ENCODE results near the gene DEFB119.
"Not testable (repeated sequence)": the region's sequence is repeated elsewhere in the genome, so short reads cannot be mapped to it uniquely, and the experiment has no call there.

DEFB119 gene, protein sequence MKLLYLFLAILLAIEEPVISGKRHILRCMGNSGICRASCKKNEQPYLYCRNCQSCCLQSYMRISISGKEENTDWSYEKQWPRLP

GRCh38 chr20:31390490-31390889, at the start of gene DEFB119:
DEFB119 (minus strand) TSS chr20:31390590; CDS start chr20:31390483, 107 bp downstream.
- no peak for DNase-seq
- in situ Hi-C loops (cut with MboI; ENCODE audit: low pct_unique_long_range_greater_than_20kb, low sequenced_read_pairs) = no loop called here

DNA sequence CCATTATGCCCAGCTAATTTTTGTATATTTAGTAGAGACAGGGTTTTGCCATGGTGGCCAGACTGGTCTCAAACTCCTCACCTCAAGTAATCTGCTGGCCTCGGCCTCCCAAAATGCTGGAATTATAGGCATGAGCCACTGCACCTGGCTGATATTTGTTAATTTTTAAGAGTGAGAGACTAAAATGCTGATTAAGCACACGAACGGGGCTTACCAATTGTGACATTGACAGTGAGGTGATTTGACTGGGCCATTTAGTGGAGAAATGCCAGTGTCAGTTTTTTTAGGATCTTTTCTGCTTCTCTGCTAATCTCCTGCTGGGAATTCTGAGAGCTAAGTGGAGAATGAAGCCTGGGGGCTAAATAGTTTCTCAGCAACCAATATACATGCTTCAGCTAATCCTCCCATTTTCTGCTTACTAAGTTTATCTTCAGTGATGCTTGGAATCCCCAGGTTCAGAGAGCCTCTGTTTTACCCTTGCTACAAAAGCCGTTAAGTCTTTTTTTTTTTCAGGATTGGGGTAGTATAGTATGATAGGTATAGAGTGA, 40.3 kb upstream of the DEFB119 start:
- no peak for DNase-seq
- in situ Hi-C loops (cut with MboI; ENCODE audit: low pct_unique_long_range_greater_than_20kb, low sequenced_read_pairs) = no loop called here

DNA sequence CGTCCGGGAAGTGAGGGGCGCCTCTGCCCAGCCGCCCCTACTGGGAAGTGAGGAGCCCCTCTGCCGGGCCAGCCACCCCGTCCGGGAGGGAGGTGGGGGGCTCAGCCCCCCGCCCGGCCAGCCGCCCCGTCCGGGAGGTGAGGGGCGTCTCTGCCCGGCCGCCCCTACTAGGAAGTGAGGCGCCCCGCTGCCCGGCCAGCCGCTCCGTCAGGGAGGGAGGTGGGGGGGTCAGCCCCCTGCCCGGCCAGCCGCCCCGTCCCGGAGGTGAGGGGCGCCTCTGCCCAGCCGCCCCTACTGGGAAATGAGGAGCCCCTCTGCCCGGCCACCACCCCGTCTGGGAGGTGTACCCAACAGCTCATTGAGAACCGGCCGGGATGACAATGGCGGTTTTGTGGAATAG, 37.2 kb upstream of the DEFB119 start:
- DNase-seq; in situ Hi-C loops (cut with MboI; ENCODE audit: low pct_unique_long_range_greater_than_20kb, low sequenced_read_pairs): not testable (repeated sequence)

DNA sequence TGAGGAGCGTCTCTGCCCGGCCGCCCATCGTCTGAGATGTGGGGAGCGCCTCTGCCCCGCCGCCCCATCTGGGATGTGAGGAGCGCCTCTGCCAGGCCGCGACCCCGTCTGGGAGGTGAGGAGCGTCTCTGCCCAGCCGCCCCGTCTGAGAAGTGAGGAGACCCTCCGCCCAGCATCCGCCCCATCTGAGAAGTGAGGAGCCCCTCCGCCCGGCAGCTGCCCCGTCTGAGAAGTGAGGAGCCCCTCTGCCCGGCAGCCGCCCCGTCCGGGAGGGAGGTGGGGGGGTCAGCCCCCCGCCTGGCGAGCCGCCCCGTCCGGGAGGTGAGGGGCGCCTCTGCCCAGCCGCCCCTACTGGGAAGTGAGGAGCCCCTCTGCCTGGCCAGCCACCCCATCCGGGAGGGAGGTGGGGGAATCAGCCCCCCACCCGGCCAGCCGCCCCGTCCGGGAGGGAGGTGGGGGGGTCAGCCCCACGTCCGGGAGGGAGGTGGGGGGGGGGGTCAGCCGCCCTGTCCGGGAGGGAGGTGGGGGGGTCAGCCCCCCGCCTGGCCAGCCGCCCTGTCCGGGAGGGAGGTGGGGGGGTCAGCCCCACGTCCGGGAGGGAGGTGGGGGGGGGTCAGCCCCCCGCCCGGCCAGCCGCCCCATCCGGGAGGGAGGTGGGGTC, 36.6 kb upstream of the DEFB119 start:
- DNase-seq; in situ Hi-C loops (cut with MboI; ENCODE audit: low pct_unique_long_range_greater_than_20kb, low sequenced_read_pairs): not testable (repeated sequence)

GRCh38 chr20:31425797-31426196, 35.4 kb upstream of the DEFB119 start:
- in situ Hi-C loops (cut with MboI; ENCODE audit: low pct_unique_long_range_greater_than_20kb, low sequenced_read_pairs) = no loop called here
- no peak for DNase-seq

DNA sequence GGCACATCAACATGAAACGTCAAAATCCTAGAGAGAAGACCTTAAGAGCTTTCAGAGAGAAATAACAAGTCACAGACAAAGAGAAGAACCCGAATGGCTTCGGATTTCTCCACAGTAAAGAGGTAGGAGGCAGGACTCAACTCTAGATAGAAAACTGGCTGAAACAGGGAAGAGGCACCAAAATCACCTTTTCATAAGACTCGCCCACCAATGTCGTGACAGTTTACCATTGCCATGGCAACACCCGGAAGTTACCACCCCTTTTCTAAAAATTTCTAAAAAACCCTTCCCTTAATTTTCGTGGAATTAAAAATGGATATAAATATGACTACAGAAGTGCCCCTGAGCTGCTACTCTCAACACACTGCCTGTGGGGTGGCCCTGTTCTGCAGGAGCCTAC, 27.9 kb upstream of the DEFB119 start:
- in situ Hi-C loops (cut with MboI; ENCODE audit: low pct_unique_long_range_greater_than_20kb, low sequenced_read_pairs) = no loop called here
- no peak for DNase-seq

DNA sequence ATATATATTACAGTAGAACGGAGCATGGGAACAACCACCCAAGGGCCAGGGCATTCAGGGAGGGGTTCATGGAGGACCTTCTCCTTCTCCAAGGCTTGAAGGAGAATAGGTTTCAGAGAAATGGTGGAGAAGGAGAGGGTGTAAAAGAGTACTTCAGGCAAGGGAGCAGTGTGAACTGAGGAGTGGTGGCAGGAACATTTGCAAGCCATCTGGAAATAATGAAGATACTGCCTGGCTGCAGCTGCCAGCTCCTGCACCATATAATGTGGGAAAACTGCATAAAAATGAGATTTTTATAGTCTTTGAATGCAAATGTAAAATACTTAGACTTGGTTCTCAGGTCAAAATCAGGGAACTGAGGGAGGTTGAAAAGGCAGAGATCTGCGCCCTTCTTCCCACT, 25.3 kb upstream of the DEFB119 start:
- in situ Hi-C loops (cut with MboI; ENCODE audit: low pct_unique_long_range_greater_than_20kb, low sequenced_read_pairs) = no loop called here
- DNase-seq = no peak

- DNase-seq = no peak
- in situ Hi-C loops (cut with MboI; ENCODE audit: low pct_unique_long_range_greater_than_20kb, low sequenced_read_pairs) = no loop called here
These were observed 24.0 kb upstream of the DEFB119 start for GRCh38 chr20:31414381-31414780.

GRCh38 chr20:31410011-31410410, 19.6 kb upstream of the DEFB119 start:
- DNase-seq = no peak
- in situ Hi-C loops (cut with MboI; ENCODE audit: low pct_unique_long_range_greater_than_20kb, low sequenced_read_pairs) = no loop called here

DNA sequence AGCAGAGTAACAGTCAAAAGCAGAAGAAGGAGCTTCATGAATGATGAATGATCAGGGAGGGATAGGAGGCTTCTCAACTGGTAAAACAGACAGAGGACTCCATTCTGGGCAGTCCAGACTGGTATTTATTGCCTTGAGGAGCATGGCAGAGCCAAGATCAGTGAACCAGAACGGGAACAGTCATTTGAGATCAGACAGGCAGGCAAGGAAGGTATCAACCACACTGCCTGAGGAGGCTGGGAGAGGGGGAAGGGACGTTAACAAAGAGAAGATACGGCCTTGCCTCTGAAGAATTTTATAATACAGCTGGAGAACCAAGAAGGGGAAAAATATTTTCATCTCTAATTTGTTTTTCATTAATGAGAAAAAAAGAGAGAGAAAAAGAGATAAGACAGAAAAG, 15.7 kb upstream of the DEFB119 start, which contains the start of gene DEFB121:
TSS of gene DEFB121 (minus strand) at position 101 of the 400 bp plus-strand sequence. CDS start at position 38, 63 bp downstream.
- no peak for DNase-seq
- in situ Hi-C loops (cut with MboI; ENCODE audit: low pct_unique_long_range_greater_than_20kb, low sequenced_read_pairs) = no loop called here

DNA sequence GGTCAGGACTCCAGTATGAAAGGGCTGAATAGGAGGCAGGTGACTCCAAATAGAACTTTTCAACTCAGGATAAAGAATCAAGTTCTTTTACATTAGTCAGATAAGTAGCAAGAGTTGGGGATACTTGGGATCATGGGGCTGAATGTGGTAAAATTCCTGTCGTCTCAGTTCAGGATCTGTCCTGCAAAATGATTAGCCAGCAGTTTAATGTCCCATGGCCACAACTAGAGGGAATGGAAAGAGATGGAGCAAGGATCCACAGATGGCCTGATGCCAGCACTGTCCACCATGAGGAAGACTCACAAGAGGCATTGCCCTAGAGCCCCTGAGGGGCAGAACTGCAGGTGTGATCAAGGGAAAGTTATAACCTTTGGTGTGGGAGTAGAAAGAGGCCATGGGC, 13.5 kb upstream of the DEFB119 start:
- in situ Hi-C loops (cut with MboI; ENCODE audit: low pct_unique_long_range_greater_than_20kb, low sequenced_read_pairs) = no loop called here
- no peak for DNase-seq

GRCh38 chr20:31394900-31395299, 4.5 kb upstream of the DEFB119 start:
- in situ Hi-C loops (cut with MboI; ENCODE audit: low pct_unique_long_range_greater_than_20kb, low sequenced_read_pairs) = no loop called here
- no peak for DNase-seq

DNA sequence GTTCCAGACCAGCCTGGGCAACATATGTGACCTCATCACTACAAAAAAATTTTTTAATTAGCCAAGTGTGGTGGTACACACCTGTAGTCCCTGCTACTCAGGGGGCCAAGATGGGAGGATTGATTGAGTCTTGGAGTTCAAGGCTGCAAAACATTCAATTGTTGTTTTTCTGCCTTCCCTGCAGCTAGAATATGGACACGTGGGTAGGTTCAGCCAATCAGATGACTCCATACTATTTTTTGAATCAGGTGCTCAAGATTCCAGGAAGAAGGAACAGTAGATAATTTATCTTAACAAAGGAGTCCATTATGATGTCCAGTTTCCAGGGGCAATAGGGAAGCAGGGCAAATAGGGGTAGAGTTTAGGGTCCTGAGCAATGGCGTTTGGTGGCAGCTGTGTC, 2.4 kb upstream of the DEFB119 start:
- in situ Hi-C loops (cut with MboI; ENCODE audit: low pct_unique_long_range_greater_than_20kb, low sequenced_read_pairs) = no loop called here
- no peak for DNase-seq

DNA sequence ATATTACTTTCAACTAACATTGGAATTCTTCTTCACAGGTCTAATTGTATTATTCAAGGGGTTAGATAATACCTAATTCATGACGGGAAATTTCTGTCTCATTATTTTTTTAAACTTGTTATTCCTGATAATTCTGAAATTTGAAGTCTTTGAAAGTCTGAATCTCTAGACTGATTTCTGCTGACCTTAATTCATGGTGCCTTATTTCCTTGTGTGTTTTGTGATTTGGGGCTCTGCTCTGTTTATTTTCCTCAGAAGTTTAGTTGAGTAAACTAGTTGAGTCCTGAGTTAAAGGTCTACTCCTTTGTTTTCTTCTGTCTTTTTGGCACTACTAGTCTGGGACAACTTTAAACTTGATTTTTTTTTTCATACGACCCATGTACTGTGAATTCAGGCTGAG, 16.0 kb downstream of the DEFB119 start:
- DNase-seq = no peak
- in situ Hi-C loops (cut with MboI; ENCODE audit: low pct_unique_long_range_greater_than_20kb, low sequenced_read_pairs) = no loop called here

GRCh38 chr20:31368301-31368700, 22.1 kb downstream of the DEFB119 start, which contains the start of gene DEFB118:
DEFB118 (plus strand) TSS chr20:31368601; CDS start chr20:31368651, 50 bp downstream.
- in situ Hi-C loops (cut with MboI; ENCODE audit: low pct_unique_long_range_greater_than_20kb, low sequenced_read_pairs) = no loop called here
- no peak for DNase-seq

DNA sequence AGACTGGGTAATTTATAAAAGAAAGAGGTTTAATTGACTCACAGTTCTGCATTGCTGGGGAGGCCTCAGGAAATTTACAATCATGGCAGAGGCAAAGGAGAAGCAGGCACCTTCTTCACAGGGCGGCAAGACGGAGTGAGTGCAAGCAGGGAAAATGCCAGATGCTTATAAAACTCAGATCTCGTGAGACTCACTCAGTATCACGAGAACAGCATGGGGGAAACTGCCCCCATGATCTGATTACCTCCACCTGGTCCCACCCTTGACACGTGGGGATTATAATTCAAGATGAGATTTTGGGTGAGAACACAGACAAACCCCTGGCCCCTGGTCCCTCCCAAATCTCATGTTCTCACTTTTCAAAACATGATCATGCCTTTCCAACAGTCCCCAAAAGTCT, 26.1 kb downstream of the DEFB119 start:
- in situ Hi-C loops (cut with MboI; ENCODE audit: low pct_unique_long_range_greater_than_20kb, low sequenced_read_pairs); DNase-seq: not testable (repeated sequence)

DNA sequence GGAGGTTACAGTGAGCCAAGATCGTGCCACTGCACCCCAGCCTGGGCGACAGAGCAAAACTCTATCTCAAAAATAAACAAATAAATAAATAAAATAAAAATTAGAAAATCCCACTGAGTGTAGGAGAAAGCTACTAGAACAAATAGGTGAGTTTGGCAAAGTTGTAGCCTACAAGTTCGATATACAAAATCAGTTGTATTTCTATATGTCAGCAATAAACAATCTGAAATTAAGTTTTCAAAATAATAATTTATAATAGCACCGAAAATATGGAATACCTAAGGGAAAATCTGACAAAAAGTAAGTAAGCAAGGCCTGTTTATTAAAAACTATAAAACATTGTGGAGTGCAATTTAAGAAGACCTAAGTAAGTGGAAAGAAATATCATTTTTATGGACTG, 27.1 kb downstream of the DEFB119 start:
- in situ Hi-C loops (cut with MboI; ENCODE audit: low pct_unique_long_range_greater_than_20kb, low sequenced_read_pairs) = no loop called here
- no peak for DNase-seq

DNA sequence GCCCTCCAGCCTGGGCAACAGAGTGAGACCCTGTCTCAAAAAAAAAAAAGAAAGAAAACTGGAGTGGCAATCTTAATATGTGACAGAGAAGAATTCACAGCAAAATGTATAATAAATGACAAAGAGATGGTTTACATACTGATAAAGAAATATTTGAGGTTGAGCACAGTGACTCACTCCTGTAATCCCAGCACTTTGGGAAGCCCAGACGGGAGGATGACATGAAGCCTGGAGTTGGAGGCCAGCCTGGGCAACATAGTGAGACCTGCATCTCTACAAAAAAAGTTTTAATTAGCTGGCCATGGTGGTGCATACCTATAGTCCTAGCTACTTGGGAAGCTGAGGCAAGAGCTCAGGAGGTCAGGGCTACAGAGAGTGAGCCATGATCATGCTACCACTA, 34.4 kb downstream of the DEFB119 start:
- in situ Hi-C loops (cut with MboI; ENCODE audit: low pct_unique_long_range_greater_than_20kb, low sequenced_read_pairs) = no loop called here
- DNase-seq = no peak

- in situ Hi-C loops (cut with MboI; ENCODE audit: low pct_unique_long_range_greater_than_20kb, low sequenced_read_pairs) = no loop called here
- no peak for DNase-seq
These were observed 48.9 kb downstream of the DEFB119 start for GRCh38 chr20:31341470-31341869.

- in situ Hi-C loops (cut with MboI; ENCODE audit: low pct_unique_long_range_greater_than_20kb, low sequenced_read_pairs) = no loop called here
- no peak for DNase-seq
These were observed 59.5 kb downstream of the DEFB119 start for GRCh38 chr20:31330893-31331292.

Data from KBM-7 (cell line).